GM18951 (cell line): ENCODE results near the gene STS.

Experiments
- POLR2A ChIP-seq: IDR thresholded peaks from 4 replicates; pipeline ENCODE4 v1.6.1; 2011; ENCODE audit warnings: mild to moderate bottlenecking; ENCODE audit not compliant: insufficient read length, insufficient read depth; ENCODE audit errors: extremely low read depth
- in situ Hi-C: fragments of 300-500 bp; cut with MboI; formaldehyde crosslinking; loops from one replicate; pipeline ENCODE4 v1.12.0; 2022; ENCODE audit warnings: low sequenced_read_pairs, mixed read lengths, inconsistent platforms; ENCODE audit not compliant: unreplicated experiment

Gene STS, protein sequence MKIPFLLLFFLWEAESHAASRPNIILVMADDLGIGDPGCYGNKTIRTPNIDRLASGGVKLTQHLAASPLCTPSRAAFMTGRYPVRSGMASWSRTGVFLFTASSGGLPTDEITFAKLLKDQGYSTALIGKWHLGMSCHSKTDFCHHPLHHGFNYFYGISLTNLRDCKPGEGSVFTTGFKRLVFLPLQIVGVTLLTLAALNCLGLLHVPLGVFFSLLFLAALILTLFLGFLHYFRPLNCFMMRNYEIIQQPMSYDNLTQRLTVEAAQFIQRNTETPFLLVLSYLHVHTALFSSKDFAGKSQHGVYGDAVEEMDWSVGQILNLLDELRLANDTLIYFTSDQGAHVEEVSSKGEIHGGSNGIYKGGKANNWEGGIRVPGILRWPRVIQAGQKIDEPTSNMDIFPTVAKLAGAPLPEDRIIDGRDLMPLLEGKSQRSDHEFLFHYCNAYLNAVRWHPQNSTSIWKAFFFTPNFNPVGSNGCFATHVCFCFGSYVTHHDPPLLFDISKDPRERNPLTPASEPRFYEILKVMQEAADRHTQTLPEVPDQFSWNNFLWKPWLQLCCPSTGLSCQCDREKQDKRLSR

DNA sequence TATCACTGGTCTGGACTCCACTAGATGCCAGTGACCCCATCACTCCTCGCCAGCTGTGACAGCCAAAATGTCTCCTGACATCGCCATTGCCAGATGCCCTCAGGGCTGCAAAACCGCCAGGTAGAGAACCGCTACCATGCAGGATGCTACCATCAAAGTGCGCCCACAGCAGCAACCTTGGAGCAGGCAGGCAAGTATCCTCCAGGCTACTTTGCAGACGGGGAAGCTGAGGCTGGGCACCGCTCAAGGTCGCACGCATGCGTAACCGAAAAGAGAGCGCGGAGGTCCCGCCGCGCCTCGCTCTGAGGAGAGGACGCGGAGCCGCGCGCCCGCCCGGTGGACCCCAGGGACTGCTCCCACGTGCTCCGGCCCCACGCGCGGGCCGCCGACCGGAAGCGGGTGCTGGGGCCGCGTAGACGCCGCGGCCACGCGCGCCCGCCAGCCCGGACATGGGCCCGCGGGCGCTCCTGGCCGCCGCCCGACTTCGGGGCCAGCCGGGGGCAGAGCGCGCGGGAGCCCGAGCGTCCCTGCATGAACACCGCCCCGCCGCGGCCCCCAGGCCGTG is at the start of gene STS:
Gene STS (plus strand): TSS at position 300 of the 565 bp plus-strand sequence. CDS start 105,488 bp downstream, outside the sequence.
- no peak for TF ChIP-seq POLR2A
- in situ Hi-C loops = no loop called here

DNA sequence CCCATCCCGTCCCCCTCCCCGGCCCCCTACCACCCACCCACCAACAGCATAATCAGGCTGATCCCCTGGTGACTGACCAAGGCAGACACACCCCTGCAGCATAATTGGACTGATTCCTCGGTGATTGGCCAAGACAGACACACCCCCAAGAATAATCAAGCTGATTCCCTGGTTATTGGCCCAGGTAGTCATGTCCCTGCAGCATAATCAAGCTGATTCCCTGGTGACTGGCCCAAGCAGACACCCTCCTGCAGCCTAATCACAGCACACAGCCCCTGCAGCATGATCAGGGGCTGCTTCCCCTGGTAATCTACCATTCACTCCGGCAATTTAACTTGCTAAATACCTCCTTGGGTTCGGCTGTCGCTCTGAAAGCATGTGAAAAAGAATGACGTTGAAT is 47.5 kb upstream of the STS start:
- in situ Hi-C loops = no loop called here
- TF ChIP-seq POLR2A = no peak

DNA sequence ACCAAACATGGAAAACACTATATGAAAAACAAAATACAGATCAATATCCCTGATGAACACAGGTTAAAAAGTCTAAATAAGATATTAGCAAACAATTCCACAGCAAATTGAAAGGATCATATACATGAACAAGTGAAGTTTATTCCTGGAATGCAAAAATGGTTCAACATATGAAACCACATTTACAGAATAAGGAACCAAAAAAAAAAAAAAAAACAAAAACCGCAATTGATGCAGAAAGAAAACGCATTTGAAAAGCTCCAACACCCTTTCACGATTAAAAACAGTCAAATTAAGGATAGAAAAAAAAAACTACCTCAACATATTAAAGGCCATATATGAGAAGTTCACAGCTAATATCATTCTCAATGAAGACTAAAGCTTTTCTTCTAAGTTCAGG is 45.4 kb upstream of the STS start:
- TF ChIP-seq POLR2A = no peak
- in situ Hi-C loops = no loop called here

DNA sequence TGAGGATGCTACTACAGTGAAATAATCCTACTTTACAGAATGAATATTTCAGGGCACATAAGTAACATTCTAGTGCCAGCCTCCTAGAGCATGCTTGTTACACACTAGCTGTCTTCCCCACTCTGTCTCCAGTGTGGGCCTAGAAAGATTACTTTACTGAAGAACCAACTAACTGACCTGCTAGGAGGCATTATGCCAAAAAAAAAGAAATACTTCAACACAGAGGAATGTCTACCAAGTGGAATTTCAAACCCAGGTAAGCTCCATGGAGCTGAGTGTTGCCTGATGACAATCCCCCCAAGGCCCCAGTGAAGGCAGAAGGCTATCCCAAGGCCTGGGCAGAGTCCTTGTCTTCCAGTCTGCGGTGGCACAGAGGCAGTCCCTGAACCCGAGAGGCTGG is 40.9 kb upstream of the STS start:
- in situ Hi-C loops = no loop called here
- no peak for TF ChIP-seq POLR2A

DNA sequence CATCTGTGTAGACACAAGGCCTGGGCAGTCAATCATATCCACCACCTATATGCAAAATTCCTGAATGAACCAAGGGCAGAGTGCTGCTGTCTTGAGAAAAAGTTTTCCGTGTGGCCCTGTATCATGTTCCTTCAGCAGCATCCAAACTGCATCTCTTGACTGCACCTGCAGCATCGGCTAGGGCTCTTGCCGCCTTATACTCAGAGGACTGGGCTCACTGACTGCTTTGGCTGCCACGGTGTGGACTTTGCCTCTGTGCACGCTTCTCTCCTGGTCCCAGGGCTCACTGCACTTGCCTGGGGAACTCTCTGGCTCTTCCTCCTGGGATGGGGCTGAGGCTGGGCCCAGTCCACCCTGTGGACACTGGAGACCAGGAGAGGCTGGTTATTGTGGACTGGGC is 39.5 kb upstream of the STS start:
- TF ChIP-seq POLR2A = no peak
- in situ Hi-C loops = no loop called here

DNA sequence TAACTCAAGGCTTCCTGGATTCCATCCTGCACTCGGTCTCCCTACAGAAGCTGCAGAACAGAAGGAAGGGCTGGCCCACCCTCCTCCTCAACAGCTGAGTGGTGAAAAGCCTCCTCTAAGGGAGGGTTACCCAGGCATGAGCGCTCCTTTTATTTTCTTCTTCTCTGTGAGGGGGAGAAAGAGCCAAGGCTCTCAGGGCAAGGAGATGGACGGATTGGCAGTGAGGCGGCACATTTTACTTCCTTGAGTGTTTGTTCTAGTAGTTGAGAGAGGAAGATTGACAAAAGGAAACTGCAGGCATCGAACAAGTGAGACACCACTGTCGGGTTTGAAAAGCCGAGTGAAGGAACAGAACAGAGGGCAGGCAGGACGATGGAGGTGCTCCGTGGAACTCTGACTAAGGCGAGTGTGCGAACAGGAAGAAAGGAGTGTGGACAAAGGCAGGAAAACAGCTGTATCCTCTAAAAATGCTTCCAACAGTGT is 38.4 kb upstream of the STS start:
- TF ChIP-seq POLR2A = no peak

DNA sequence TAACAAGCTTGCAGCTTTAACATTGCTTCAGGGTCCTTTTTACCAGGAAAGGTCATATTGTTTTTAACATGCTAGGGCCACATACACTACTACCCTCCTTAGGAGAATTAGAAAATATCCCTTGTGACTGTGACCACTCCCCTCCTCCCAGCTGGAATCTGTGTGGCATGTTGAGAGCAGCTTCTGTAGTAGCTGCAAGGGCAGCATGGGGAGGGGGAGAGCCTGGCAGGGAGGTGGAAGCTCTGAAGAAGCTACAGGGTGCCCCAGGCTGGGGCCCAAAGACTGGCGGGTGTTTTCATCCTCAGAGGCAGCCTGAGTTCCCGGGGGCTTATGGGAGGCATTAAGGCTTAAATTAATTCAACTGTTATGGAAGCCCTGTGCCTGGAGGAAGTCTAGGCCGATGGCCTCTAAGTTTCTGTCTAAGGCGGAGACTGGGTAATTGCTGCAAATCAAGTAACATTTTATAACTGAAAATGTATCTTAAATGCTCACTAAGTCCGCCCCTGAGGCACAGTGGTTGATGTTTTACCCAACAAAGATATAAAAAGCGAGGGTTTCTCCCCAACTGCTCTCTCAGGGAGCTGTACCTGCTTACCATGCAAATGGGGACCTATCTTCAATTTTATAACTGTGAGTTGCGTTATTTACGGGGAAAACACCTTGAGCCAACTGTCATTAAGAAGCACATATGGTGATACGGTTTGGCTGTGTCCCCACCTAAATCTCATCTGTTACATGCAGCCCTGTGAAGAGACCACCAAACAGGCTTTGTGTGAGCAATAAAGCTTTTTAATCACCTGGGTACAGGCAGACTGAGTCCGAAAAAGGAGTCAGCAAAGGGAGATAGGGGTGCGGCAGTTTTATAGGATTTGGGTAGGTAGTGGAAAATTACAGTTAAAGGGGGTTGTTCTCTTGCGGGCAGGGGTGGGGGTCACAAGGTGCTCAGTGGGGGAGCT is 37.4 kb upstream of the STS start:
- in situ Hi-C loops = no loop called here
- peak; percentile 29 for TF ChIP-seq POLR2A

More for the DNA sequence above, 38.4 kb upstream of the STS start:
- in situ Hi-C loops = no loop called here

DNA sequence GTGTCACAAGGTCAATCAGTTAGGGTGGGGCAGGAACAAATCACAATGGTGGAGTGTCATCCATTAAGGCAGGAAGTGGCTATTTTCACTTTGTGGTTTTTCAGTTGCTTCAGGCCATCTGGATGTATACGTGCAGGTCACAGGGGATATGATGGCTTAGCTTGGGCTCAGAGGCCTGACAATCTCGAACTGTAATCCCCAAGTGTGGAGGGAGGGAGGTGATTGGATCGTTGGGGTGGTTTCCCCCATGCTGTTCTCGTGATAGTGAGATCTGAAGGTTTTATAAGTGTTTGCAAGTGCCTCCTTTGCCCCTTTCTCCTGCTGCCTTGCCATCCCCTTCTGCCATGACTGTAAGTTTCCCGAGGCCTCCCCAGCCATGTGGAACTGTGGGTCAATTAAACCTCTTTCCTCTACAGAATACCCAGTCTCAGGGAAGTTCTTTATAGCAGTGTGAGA is 36.7 kb upstream of the STS start:
- in situ Hi-C loops = no loop called here
- TF ChIP-seq POLR2A = peak; percentile 31

DNA sequence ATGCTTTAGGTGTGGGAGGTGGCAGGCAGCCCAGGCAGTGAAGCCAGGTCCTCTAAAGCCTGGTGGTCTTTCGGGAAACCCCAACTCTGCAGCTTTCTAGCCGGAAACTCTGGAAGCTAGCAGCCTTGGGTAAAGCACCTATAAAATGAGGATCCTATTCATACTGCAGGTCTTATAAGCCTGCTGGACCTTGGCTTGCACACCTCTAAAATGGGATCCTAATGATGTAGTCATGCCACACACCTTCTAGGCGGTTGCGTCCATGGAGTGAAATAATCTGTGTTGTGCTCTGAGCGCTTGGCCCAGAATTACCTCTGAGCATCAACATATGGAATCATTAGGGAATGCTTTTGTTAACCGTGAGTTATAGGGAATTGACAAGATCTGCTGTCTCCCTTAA is 36.0 kb upstream of the STS start:
- in situ Hi-C loops = no loop called here
- no peak for TF ChIP-seq POLR2A

DNA sequence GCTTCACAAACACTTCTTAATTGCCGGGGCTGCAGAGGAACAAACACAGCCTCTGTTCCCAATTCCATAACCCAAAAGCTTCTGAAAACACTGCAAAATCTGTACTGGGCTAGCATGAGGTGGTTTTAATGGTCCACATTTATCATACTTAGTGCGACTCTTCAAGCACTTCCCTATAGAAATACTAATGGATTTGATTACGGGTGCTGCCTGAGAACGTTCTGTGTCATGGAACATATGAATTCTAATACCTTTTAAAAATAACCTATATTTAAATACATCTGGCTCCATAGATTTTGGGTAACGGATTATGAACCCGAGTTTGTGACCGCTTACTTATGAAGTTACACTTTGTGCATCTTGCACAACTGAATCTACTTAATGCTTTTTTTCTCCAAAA is 35.4 kb upstream of the STS start:
- in situ Hi-C loops = no loop called here

DNA sequence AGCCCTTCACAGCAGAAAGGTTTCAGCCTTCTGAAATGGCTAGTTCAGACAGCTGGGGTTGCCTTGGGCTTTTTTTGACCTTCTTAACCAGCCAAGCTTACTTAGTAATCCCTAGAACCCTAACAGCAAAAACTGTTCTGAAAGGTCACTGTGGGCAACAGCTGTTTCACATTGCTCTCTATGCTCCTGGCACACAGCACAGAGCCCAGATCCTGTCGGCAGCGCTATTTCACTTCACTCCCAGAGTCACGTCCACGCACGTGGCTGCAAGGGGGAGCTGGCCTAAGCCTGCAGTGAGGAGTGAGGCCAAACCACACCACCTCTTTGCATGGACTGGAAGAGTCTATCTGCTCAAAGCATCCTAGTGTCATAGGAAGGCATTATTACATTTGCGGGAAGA is 32.0 kb upstream of the STS start:
- in situ Hi-C loops = no loop called here
- TF ChIP-seq POLR2A = no peak

More for the DNA sequence above, 35.4 kb upstream of the STS start:
- no peak for TF ChIP-seq POLR2A

DNA sequence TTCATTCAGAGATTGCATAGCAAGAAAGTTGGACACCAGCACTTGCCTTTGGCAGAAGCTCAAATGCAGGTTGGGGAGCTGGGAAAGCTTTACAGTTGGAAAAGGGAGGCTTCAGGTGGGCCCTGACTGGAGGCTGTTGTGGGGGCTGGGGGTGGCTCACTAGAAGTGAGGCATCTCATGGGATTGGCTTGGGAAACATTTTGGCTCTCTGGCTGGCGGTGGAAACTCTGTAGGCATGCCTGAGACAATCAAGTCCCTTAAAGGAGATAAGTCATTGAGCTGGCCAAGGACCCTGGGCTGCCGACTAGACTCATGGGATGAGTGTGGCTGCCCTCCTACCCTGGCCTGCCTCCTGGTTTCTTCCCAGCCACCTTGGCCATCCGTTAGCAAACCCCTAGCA is 31.4 kb upstream of the STS start:
- no peak for TF ChIP-seq POLR2A
- in situ Hi-C loops = no loop called here

DNA sequence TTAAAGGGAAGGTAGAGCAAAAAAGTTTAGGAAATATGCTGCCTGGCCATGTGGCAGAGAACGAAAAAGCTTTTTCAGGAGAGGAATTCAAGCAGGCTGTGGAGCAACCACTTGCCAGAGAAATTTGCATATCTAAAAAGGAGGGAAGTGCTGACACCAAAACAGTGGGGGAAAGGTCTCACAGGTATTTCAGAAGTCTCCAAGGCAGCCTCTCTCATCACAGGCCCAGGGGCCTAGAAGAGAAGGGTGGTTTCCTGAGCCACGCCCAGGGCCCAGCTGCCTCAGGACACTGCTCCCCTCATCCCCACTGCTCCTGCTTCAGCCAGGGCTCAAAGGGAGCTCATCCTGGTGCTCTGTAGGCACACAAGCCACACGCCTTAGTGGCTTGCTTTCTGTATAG is 29.9 kb upstream of the STS start:
- in situ Hi-C loops = no loop called here
- no peak for TF ChIP-seq POLR2A
